K562 (cell line): ENCODE results near the gene NAA10. TPM values are rescaled to one million over a fixed set of nuclear protein-coding genes. Genes with fewer than 3 reads are reported as not detected.

ENCODE experiments used
- ATAC-seq: fragments of 200-7000 bp; cut with Tn5 transposase; 3 replicates; pipeline ENCODE4 v1.9.1; 2020; ENCODE audit warnings: moderate library complexity
- BruUV-seq: library from RNA; stranded (reverse); fragments of 400-500 nt; replicated peaks from 2 replicates; lab custom pipeline; 2021; lab: Mats Ljungman, UMichigan
- CTCF ChIA-PET: fragments of 300-600 bp; formaldehyde crosslinking; extraction: SDS; loops from one replicate; lab custom pipeline; 2021; ENCODE audit warnings: low intra/inter-chr PET ratio; lab: Yijun Ruan, JAX
- POLR2A ChIA-PET: fragments of 300-600, 350-650 bp; sonication (Branson Sonifier 250); formaldehyde crosslinking; extraction: SDS; loops from one replicate; lab custom pipeline; 2021; ENCODE audit warnings: antibody characterized with exemption, inconsistent platforms; lab: Yijun Ruan, JAX
- DNase-seq, 4 experiments: peaks; one replicate each; pipeline versions ENCODE4 v3.0.0 to v3.0.0-alpha.2; 2011 to 2018; ENCODE audit warnings: low spot score in 3 of 4, mixed read lengths in 3 of 4; ENCODE audit errors: extremely low read depth in 1 of 4
- FAIRE-seq: peaks from 2 replicates; lab custom pipeline; 2011; peaks lifted over from hg19 to GRCh38; lab: Jason Lieb, UNC
- H2AFZ ChIP-seq: 2 replicates; pipeline ENCODE4 v1.6.0; 2011; ENCODE audit warnings: low read depth, low read length, control low read depth, inconsistent platforms
- H3K27ac ChIP-seq: fragments of 200-600 bp; 3 replicates; pipeline ENCODE4 v1.8.0; 2011; ENCODE audit warnings: low read depth, mild to moderate bottlenecking, control low read depth, inconsistent platforms, low read length, moderate library complexity, mixed read lengths; ENCODE audit errors: extremely low read depth
- H3K27me3 ChIP-seq, 2 experiments: fragments of 300-600 bp in 1 of 2; 2 replicates in 1 of 2; 3 replicates in 1 of 2; pipeline versions ENCODE4 v1.6.0 to v1.8.0; 2011; ENCODE audit warnings: inconsistent platforms in 2 of 2, low read length in 2 of 2, mild to moderate bottlenecking in 1 of 2, mixed read lengths in 1 of 2, moderate library complexity in 1 of 2; ENCODE audit not compliant: control insufficient read depth in 2 of 2, insufficient read depth in 2 of 2
- H3K36me3 ChIP-seq: fragments of 300-600 bp; 3 replicates; pipeline ENCODE4 v1.8.0; 2011; ENCODE audit warnings: mild to moderate bottlenecking, low read length, inconsistent platforms; ENCODE audit not compliant: control insufficient read depth, insufficient read depth
- H3K4me1 ChIP-seq, 2 experiments: fragments of 200-600 bp in 1 of 2; replicated peaks in 1 of 2; 2 replicates in 1 of 2; 3 replicates in 1 of 2; pipeline versions ENCODE4 v1.5.1 to v1.8.0; 2011; ENCODE audit warnings: inconsistent platforms in 2 of 2, low read length in 2 of 2, mild to moderate bottlenecking in 1 of 2, mixed read lengths in 1 of 2, moderate library complexity in 1 of 2; ENCODE audit not compliant: control insufficient read depth in 2 of 2, insufficient read depth in 2 of 2
- H3K4me2 ChIP-seq: 2 replicates; pipeline ENCODE4 v1.6.1; 2011; ENCODE audit warnings: low read length, control low read depth, inconsistent platforms, mixed read lengths; ENCODE audit not compliant: insufficient read depth
- H3K4me3 ChIP-seq: fragments of 200-600 bp; sonication (generic), shearing (Covaris generic); 2 replicates; pipeline ENCODE4 v1.5.1; 2016; ENCODE audit warnings: control low read depth, inconsistent platforms
- H3K79me2 ChIP-seq: fragments of 200-600 bp; 3 replicates; pipeline ENCODE4 v1.8.0; 2011; ENCODE audit warnings: low read length, inconsistent platforms; ENCODE audit not compliant: control insufficient read depth, insufficient read depth
- H3K9ac ChIP-seq, 2 experiments: 2 replicates each; pipeline versions ENCODE4 v1.6.0 to v1.6.1; 2011; ENCODE audit warnings: low read depth in 2 of 2, low read length in 2 of 2, control low read depth in 1 of 2, inconsistent platforms in 1 of 2, mild to moderate bottlenecking in 1 of 2, mixed read lengths in 1 of 2; ENCODE audit not compliant: insufficient read depth in 1 of 2
- H3K9me1 ChIP-seq: one replicate; pipeline ENCODE4 v1.6.0; 2011; ENCODE audit warnings: inconsistent platforms, mild to moderate bottlenecking, low read length, moderate library complexity; ENCODE audit not compliant: control insufficient read depth, insufficient read depth
- H3K9me3 ChIP-seq: replicated peaks from 2 replicates; pipeline ENCODE4 v1.5.1; 2011; ENCODE audit warnings: low read depth, low read length, inconsistent platforms; ENCODE audit not compliant: control insufficient read depth, insufficient read depth
- H4K20me1 ChIP-seq: replicated peaks from 2 replicates; pipeline ENCODE4 v1.6.1; 2011; ENCODE audit warnings: low read length, inconsistent platforms, mixed read lengths; ENCODE audit not compliant: control insufficient read depth, insufficient read depth
- FOXJ2 ChIP-seq: fragments of 200-800 bp; sonication (Bioruptor generic); IDR thresholded peaks from 2 replicates; pipeline ENCODE4 v1.6.1; 2016; ENCODE audit warnings: missing genetic modification characterization, missing compliant biosample characterization
- HMGN3 ChIP-seq: IDR thresholded peaks from 2 replicates; pipeline ENCODE4 v1.6.1; 2011; ENCODE audit warnings: borderline replicate concordance, low read depth, mild to moderate bottlenecking, mixed read lengths, low read length; ENCODE audit not compliant: insufficient read length; ENCODE audit errors: extremely low read depth
- KLF6 ChIP-seq: fragments of 250-450 bp; sonication (Bioruptor Pico); IDR thresholded peaks from 2 replicates; pipeline ENCODE4 v1.4.0; 2020; ENCODE audit warnings: mild to moderate bottlenecking, moderate library complexity, borderline replicate concordance
- MTA2 ChIP-seq: fragments of 450-650 bp; IDR thresholded peaks from 2 replicates; pipeline ENCODE4 v1.6.1; 2016; ENCODE audit warnings: low read depth
- NFATC3 ChIP-seq: fragments of 450-650 bp; IDR thresholded peaks from 2 replicates; pipeline ENCODE4 v1.6.1; 2017; ENCODE audit warnings: mild to moderate bottlenecking
- PHF21A ChIP-seq: fragments of 450-650 bp; IDR thresholded peaks from 2 replicates; pipeline ENCODE4 v1.6.1; 2017; ENCODE audit warnings: low read depth, borderline replicate concordance
- SOX6 ChIP-seq: fragments of 450-650 bp; IDR thresholded peaks from 2 replicates; pipeline ENCODE4 v1.6.1; 2014; ENCODE audit warnings: mild to moderate bottlenecking
- TCF3 ChIP-seq: sonication (generic); formaldehyde crosslinking; IDR thresholded peaks from 2 replicates; pipeline ENCODE4 v1.4.0; 2020; ENCODE audit warnings: mild to moderate bottlenecking, missing genetic modification reagents
- TOE1 ChIP-seq, 2 experiments: fragments of 450-650 bp in 1 of 2; sonication (generic) in 1 of 2; formaldehyde crosslinking in 1 of 2; IDR thresholded peaks; 2 replicates each; pipeline versions ENCODE4 v1.7.1 to v1.8.0; 2016 to 2022; ENCODE audit warnings: borderline replicate concordance in 2 of 2, mild to moderate bottlenecking in 2 of 2, antibody characterized with exemption in 1 of 2, inconsistent platforms in 1 of 2, low read depth in 1 of 2, missing genetic modification reagents in 1 of 2, moderate library complexity in 1 of 2
- ZNF24 ChIP-seq: fragments of 450-650 bp; IDR thresholded peaks from 2 replicates; pipeline ENCODE4 v1.6.1; 2016
- ZNF263 ChIP-seq: sonication (generic); formaldehyde crosslinking; IDR thresholded peaks from 2 replicates; pipeline ENCODE4 v1.8.0; 2022; ENCODE audit warnings: mild to moderate bottlenecking, missing genetic modification reagents, borderline replicate concordance
- ZNF583 ChIP-seq: fragments of 250-450 bp; sonication (Bioruptor Pico); IDR thresholded peaks from 2 replicates; pipeline ENCODE4 v1.4.0; 2020
- in situ Hi-C: fragments of 300-500 bp; cut with MboI; formaldehyde crosslinking; loops from 4 replicates; pipeline ENCODE4 v1.15.0; 2018; ENCODE audit warnings: inconsistent platforms, mixed read lengths
- intact Hi-C: fragments of 100-400 bp; cut with micrococcal nuclease; formaldehyde crosslinking; loops from 2 replicates; pipeline ENCODE4 v1.14.2; 2022
- polyA plus RNA-seq, 8 experiments: library from polyadenylated mRNA; depleted of rRNA in 4 of 8; stranded (reverse) in 5 of 8; unstranded in 3 of 8; fragments of >200 nt; fragmentation: Nextera tagmentation in 2 of 8; fragmentation: Illumina TruSeq in 1 of 8; extraction: Ambion mirVana in 2 of 8; extraction: Trizol in 1 of 8; gene quantifications; 2 replicates each; pipeline versions ENCODE4 v1.2.1 to v1.2.3, GENCODE V29; 2011 to 2014; ENCODE audit warnings: inconsistent platforms in 1 of 8, missing spikeins in 1 of 8
- total RNA-seq, 7 experiments: library from RNA; depleted of rRNA in 6 of 7; stranded (reverse); fragments of >200 nt in 6 of 7; fragmentation: Illumina TruSeq in 2 of 7; extraction: Trizol in 2 of 7; gene quantifications; 2 replicates each; pipeline versions ENCODE4 v1.2.1 to v1.2.3, GENCODE V29; 2011 to 2021; ENCODE audit warnings: low replicate concordance in 1 of 7
- TF ChIP-seq, protein P1 (sequence below): sonication (generic); formaldehyde crosslinking; IDR thresholded peaks from 2 replicates; pipeline ENCODE4 v1.9.0; 2022; ENCODE audit warnings: mild to moderate bottlenecking, missing genetic modification reagents
- TF ChIP-seq, protein P2 (sequence below), 2 experiments: fragments of 450-650 bp; IDR thresholded peaks; 2 replicates each; pipeline ENCODE4 v1.6.1; 2016
- TF ChIP-seq, protein P3 (sequence below): fragments of 250-450 bp; sonication (Bioruptor Pico); IDR thresholded peaks from 2 replicates; pipeline ENCODE4 v1.8.0; 2022; ENCODE audit warnings: moderate library complexity, mild to moderate bottlenecking, inconsistent platforms
- TF ChIP-seq, protein P4 (sequence below), 2 experiments: fragments of 150-350 bp in 1 of 2; IDR thresholded peaks; 2 replicates each; pipeline ENCODE4 v1.6.1; 2012 to 2016; ENCODE audit warnings: low read depth in 2 of 2, low read length in 2 of 2, mild to moderate bottlenecking in 1 of 2, moderate library complexity in 1 of 2

The NAA10 gene
- total and polyA plus RNA-seq, 9 of the 15 experiments (the other 6 are each of a cell fraction or from before 2014, with no cell fraction given): 11.1 to 250 (median 134) TPM

DNA sequence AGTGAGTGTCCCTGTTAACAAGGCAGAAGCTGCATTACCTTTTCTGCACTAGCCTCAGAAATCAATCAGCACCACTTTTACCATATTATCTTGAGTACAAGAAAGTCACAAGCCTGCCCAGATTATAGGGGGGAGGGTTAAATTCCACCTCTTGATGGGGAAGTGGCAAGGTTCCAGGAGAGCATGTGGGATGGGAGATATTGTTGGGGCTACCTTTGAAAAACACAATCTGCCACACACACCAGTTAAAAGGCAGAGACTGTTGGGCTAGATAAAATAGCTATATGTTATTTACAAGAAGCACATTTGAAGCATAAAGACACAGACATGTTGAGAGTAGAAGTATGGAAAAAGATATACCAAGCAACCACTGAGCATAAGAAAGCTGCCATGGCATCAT, 36.9 kb downstream of the NAA10 start:
- Histone ChIP-seq H3K9me1 (no peaks in the 10 kb centered on the region), H3K9me3 (no peaks in the 10 kb centered on the region), H3K79me2 (no peaks in the 10 kb centered on the region), H3K27ac (no peak overlapping the region), H3K36me3 (no peaks in the 10 kb centered on the region), H2AFZ (no peak overlapping the region), H4K20me1 (no peaks in the 10 kb centered on the region), H3K27me3 (peaks cover 0 to 17% of the 10 kb centered on the region in 2 experiments; a peak in 3 of 5 replicates), H3K4me1 (peaks cover 17 to 26% of the 10 kb centered on the region in 2 experiments), H3K4me3 (no peak overlapping the region), H3K4me2 (no peak overlapping the region), H3K9ac (no peak overlapping the region)
- BruUV-seq: no TSS peak
- peak; percentile 25 to 95 (median 64) for DNase-seq
- FAIRE-seq: peak; percentile 96
- in situ Hi-C loops (no loop called here), intact Hi-C loops (no loop called here)
- ATAC-seq: peak; percentile 73
- ChIA-PET POLR2A (interaction anchor here (0.6 to 1.1 kb wide), 6 partner anchors 8 to 123 kb away, joined by 3 to 6 read pairs (median 3); partner anchors contain the start of genes ARHGAP4, IDH3G and SSR4), CTCF (interaction anchor here (0.5 kb wide), 1 partner anchor 231 kb away, joined by 4 read pairs; no protein-coding TSS in a partner anchor)
- TF ChIP-seq, protein P1, sequence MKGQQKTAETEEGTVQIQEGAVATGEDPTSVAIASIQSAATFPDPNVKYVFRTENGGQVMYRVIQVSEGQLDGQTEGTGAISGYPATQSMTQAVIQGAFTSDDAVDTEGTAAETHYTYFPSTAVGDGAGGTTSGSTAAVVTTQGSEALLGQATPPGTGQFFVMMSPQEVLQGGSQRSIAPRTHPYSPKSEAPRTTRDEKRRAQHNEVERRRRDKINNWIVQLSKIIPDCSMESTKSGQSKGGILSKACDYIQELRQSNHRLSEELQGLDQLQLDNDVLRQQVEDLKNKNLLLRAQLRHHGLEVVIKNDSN (CRISPR knock-in tag): peak; percentile 16; the same call in 1 of the 2 replicates
- TF ChIP-seq NFATC3 (0 out of 2 replicates have a peak, but pooled peaks have one; percentile 77), FOXJ2 (tag) (peak; percentile 67), KLF6 (CRISPR knock-in tag) (peak; percentile 62; the same call in 1 of the 2 replicates), ZNF24 (peak; percentile 39; the same call in 1 of the 2 replicates), TCF3 (peak; percentile 99), ZNF263 (CRISPR knock-in tag) (no peak; the same call in 1 of the 2 replicates), MTA2 (peak; percentile 99), HMGN3 (peak; percentile 83), ZNF583 (CRISPR knock-in tag) (0 out of 2 replicates have a peak, but pooled peaks have one; percentile 41), PHF21A (peak; percentile 61; the same call in 1 of the 2 replicates), TOE1 (IDR thresholded peaks at IDR 0.05; ENCODE audit: borderline replicate concordance) (peak; percentile 73; the same call in 1 of the 2 replicates), TOE1 (CRISPR knock-in tag; IDR thresholded peaks at IDR 0.05; ENCODE audit: borderline replicate concordance, low read depth) (no peak), SOX6 (peak; percentile 97)
- TF ChIP-seq, protein P2, sequence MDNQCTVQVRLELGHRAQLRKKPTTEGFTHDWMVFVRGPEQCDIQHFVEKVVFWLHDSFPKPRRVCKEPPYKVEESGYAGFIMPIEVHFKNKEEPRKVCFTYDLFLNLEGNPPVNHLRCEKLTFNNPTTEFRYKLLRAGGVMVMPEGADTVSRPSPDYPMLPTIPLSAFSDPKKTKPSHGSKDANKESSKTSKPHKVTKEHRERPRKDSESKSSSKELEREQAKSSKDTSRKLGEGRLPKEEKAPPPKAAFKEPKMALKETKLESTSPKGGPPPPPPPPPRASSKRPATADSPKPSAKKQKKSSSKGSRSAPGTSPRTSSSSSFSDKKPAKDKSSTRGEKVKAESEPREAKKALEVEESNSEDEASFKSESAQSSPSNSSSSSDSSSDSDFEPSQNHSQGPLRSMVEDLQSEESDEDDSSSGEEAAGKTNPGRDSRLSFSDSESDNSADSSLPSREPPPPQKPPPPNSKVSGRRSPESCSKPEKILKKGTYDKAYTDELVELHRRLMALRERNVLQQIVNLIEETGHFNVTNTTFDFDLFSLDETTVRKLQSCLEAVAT (IDR thresholded peaks at IDR 0.05): peak in 1 of 2 experiments; percentile 17; a peak in 1 of 4 replicates
- TF ChIP-seq, protein P3, sequence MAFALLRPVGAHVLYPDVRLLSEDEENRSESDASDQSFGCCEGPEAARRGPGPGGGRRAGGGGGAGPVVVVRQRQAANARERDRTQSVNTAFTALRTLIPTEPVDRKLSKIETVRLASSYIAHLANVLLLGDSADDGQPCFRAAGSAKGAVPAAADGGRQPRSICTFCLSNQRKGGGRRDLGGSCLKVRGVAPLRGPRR (CRISPR knock-in tag): no peak
- TF ChIP-seq, protein P4, sequence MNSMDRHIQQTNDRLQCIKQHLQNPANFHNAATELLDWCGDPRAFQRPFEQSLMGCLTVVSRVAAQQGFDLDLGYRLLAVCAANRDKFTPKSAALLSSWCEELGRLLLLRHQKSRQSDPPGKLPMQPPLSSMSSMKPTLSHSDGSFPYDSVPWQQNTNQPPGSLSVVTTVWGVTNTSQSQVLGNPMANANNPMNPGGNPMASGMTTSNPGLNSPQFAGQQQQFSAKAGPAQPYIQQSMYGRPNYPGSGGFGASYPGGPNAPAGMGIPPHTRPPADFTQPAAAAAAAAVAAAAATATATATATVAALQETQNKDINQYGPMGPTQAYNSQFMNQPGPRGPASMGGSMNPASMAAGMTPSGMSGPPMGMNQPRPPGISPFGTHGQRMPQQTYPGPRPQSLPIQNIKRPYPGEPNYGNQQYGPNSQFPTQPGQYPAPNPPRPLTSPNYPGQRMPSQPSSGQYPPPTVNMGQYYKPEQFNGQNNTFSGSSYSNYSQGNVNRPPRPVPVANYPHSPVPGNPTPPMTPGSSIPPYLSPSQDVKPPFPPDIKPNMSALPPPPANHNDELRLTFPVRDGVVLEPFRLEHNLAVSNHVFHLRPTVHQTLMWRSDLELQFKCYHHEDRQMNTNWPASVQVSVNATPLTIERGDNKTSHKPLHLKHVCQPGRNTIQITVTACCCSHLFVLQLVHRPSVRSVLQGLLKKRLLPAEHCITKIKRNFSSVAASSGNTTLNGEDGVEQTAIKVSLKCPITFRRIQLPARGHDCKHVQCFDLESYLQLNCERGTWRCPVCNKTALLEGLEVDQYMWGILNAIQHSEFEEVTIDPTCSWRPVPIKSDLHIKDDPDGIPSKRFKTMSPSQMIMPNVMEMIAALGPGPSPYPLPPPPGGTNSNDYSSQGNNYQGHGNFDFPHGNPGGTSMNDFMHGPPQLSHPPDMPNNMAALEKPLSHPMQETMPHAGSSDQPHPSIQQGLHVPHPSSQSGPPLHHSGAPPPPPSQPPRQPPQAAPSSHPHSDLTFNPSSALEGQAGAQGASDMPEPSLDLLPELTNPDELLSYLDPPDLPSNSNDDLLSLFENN (IDR thresholded peaks at IDR 0.05; ENCODE audit: low read depth in 2 of 2, low read length in 2 of 2): peak in 1 of 2 experiments; percentile 99; a peak in 2 of 4 replicates
